Frontal cortex (tissue), 4 donors: Measurements from ENCODE around the gene HIVEP2. TPM values are rescaled to one million over a fixed set of nuclear protein-coding genes. Genes with fewer than 3 reads are reported as not detected.

Experiments used
- DNase-seq, 2 donors: peaks; one replicate each; pipeline ENCODE4 v3.0.0; 2012; ENCODE audit warnings: low spot score in 2 of 2
- FAIRE-seq: peaks from 2 replicates; lab custom pipeline; 2012; peaks lifted over from hg19 to GRCh38; lab: Jason Lieb, UNC
- total RNA-seq: library from RNA; depleted of rRNA; stranded (reverse); fragments of >200 nt; gene quantifications from one replicate; pipeline ENCODE4 v1.2.3, GENCODE V29; 2014
- donor health status: control.
- donor health status: control.
- donor health status: control.

HIVEP2 gene
- total RNA-seq, 1 donor from 2014 or later: 68.9 TPM

GRCh38 chr6:142946181-142946923, 1.4 kb upstream of the HIVEP2 start:
- DNase-seq (peak; percentile 90 to 95), FAIRE-seq (no peak)

- DNase-seq: peak; percentile 23 to 71
- FAIRE-seq: no peak
Measured at GRCh38 chr6:142945446-142946180, 637 bp upstream of the HIVEP2 start.

GRCh38 chr6:142944124-142945048, 590 bp downstream of the HIVEP2 start:
- FAIRE-seq (no peak), DNase-seq (peak; percentile 60 to 68)

- no peak for FAIRE-seq
- DNase-seq: no peak
Measured at GRCh38 chr6:142943711-142944123, 1.3 kb downstream of the HIVEP2 start.

- no peak for DNase-seq
- FAIRE-seq: no peak
Measured at GRCh38 chr6:142942805-142943227, 2.2 kb downstream of the HIVEP2 start.

GRCh38 chr6:142942238-142942637, 2.7 kb downstream of the HIVEP2 start:
- FAIRE-seq: no peak

GRCh38 chr6:142941018-142941417, 4.0 kb downstream of the HIVEP2 start:
- DNase-seq: no peak
- no peak for FAIRE-seq

More at GRCh38 chr6:142942238-142942637, 2.7 kb downstream of the HIVEP2 start:
- no peak for DNase-seq

- FAIRE-seq (no peak), DNase-seq (no peak)
Measured at GRCh38 chr6:142940487-142940886, 4.5 kb downstream of the HIVEP2 start.

GRCh38 chr6:142938510-142938909, 6.5 kb downstream of the HIVEP2 start:
- no peak for FAIRE-seq

GRCh38 chr6:142937986-142938385, 7.0 kb downstream of the HIVEP2 start:
- DNase-seq: no peak
- FAIRE-seq: no peak

More at GRCh38 chr6:142938510-142938909, 6.5 kb downstream of the HIVEP2 start:
- no peak for DNase-seq

- DNase-seq (no peak), FAIRE-seq (no peak)
Measured at GRCh38 chr6:142935553-142936517, 9.1 kb downstream of the HIVEP2 start.

GRCh38 chr6:142934599-142934998, 10.4 kb downstream of the HIVEP2 start:
- no peak for DNase-seq
- no peak for FAIRE-seq

- DNase-seq (no peak), FAIRE-seq (no peak)
Measured at GRCh38 chr6:142934106-142934505, 10.9 kb downstream of the HIVEP2 start.

- DNase-seq: no peak
Measured at GRCh38 chr6:142933701-142934100, 11.3 kb downstream of the HIVEP2 start.

GRCh38 chr6:142932889-142933288, 12.1 kb downstream of the HIVEP2 start:
- DNase-seq: no peak
- FAIRE-seq: no peak

More at GRCh38 chr6:142933701-142934100, 11.3 kb downstream of the HIVEP2 start:
- no peak for FAIRE-seq

- FAIRE-seq (no peak), DNase-seq (no peak)
Measured at GRCh38 chr6:142929751-142930358, 15.1 kb downstream of the HIVEP2 start.

GRCh38 chr6:142927904-142928303, 17.1 kb downstream of the HIVEP2 start:
- DNase-seq (no peak), FAIRE-seq (peak; percentile 23)

GRCh38 chr6:142927271-142927580, 17.8 kb downstream of the HIVEP2 start:
- no peak for FAIRE-seq
- no peak for DNase-seq
